LNCaP clone FGC (cell line): ENCODE results near the gene GSG1.

Experiments used
- DNase-seq: peaks from one replicate; pipeline ENCODE4 v3.0.0-alpha.2; 2011; ENCODE audit warnings: low read depth
- H3K4me3 ChIP-seq: 2 replicates; pipeline ENCODE4 v1.5.1; 2011; ENCODE audit warnings: mild to moderate bottlenecking, low read depth, low read length, control low read depth
- TF ChIP-seq, protein P1 (sequence below): IDR thresholded peaks from 2 replicates; pipeline ENCODE4 v1.5.1; 2012; ENCODE audit warnings: mild to moderate bottlenecking; ENCODE audit not compliant: control insufficient read depth, insufficient read depth; ENCODE audit errors: extremely low read depth

The GSG1 gene

DNA sequence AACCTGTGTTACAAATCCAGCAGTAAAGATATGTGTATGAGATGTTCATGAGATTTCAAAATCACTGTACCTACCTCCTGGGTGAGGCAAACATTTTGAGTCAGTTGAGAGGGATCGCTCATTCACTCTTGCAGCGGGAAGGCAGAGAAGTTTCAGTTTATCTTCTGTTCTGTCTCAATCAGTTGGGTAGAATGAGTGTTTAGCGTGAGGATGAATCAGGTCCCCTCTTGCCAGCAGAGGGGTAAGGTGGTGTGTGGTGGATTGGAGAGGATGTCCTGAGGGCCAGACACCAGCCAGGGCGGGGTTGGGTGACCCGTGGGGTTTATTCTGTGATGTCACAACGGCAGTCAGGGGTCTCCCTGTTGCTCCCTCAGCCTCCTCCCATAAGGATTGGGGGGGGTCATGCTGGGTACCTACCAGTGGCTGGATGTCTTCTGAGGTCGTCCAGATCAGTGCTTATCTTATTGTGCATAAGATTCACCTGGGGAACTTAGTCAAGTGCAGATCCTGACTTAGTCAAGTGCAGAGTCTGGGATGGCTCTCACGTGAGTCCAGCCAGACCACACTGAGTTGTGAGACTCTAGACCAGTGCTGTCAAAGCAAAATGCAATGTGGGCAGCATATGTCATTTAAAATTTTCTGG is at the start of gene GSG1:
TSS of gene GSG1 (minus strand) at position 277 of the 643 bp plus-strand sequence. CDS start at position 122, 155 bp downstream.
- no peak within 1 kb of the TSS for H3K4me3 ChIP-seq
- TF ChIP-seq, protein P1, sequence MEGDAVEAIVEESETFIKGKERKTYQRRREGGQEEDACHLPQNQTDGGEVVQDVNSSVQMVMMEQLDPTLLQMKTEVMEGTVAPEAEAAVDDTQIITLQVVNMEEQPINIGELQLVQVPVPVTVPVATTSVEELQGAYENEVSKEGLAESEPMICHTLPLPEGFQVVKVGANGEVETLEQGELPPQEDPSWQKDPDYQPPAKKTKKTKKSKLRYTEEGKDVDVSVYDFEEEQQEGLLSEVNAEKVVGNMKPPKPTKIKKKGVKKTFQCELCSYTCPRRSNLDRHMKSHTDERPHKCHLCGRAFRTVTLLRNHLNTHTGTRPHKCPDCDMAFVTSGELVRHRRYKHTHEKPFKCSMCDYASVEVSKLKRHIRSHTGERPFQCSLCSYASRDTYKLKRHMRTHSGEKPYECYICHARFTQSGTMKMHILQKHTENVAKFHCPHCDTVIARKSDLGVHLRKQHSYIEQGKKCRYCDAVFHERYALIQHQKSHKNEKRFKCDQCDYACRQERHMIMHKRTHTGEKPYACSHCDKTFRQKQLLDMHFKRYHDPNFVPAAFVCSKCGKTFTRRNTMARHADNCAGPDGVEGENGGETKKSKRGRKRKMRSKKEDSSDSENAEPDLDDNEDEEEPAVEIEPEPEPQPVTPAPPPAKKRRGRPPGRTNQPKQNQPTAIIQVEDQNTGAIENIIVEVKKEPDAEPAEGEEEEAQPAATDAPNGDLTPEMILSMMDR = no peak
- no peak for DNase-seq

DNA sequence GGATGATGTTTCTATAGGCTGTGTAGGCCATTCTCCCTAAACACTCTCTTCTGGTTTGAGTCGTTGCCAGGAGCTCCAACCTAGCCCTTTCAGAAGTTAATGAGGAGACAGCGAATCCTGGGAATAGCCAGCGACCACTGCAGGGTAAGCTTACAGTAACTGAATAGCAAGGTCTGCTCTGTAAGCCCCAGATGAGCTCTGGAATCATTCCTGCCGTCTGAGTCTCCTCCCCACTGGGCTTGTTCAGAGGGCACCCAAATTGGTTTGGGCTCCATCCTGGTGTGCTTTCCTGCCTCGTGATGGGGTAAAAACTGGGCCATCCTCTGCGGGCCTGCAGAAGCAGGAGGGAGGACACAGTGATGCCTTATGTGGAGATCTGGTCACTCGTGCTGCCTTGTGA is 49.7 kb upstream of the GSG1 start:
- no peak for DNase-seq

DNA sequence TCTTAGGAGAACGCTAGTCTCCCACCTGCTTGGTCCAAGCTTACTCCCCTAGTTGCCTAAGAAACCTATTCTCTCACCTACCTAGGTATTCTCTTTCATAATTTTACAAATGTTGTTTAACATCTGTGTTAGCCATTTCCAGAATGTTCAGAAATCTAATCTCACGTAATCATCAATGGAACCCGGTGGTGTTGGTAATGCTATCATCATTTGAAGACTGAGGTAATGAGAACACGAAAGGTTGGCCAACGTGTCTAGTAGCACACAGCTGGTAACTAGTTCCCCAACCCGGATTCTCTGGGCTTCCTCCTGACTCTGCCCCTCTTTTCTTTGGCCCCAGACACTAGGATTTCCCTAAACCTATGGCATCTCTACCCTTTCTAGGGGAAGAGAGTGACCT is 49.3 kb upstream of the GSG1 start:
- TF ChIP-seq, protein P1 = no peak
- H3K4me3 ChIP-seq = no peak overlapping the region
- DNase-seq = no peak

More for the DNA sequence above, 49.7 kb upstream of the GSG1 start:
- no peak overlapping the region for H3K4me3 ChIP-seq
- TF ChIP-seq, protein P1 = no peak

DNA sequence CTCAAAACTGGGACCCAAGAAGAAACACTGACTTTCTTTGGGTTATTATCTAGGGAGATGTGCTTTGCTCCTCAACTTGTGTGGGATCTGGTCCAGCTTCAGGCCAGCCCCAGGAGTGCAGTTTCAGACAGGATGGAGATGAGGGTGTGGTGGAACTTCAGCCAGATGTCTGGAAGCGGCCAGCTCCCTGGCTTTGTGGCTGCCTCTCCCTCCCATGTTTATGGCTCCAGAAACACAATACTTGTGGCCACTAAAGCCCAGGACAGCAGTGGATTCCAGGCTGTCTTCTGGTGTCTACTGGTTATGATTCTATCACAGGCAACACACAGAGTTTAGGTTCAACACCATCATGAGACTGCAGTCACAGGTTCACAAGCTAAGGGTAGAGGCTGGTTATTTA is 48.8 kb upstream of the GSG1 start:
- no peak for DNase-seq
- no peak overlapping the region for H3K4me3 ChIP-seq
- TF ChIP-seq, protein P1 = no peak

DNA sequence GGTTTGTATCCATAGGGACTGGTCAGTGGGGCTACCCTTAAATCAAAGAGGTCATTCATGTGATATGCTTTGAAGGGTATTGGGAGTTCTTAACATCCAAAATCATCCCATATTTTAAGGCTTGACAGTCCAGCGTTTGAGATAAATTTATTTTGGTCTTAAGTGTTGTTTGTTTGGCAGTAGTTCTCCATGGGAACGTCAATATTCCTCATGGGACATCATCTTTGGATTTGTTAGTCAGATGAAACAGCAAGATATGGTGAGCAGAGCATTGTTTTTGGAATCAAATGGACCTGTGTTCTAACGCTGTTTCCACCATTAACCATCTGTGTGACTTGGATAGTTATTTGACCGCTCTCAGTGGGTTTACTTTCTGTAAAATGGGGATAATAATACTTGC is 45.9 kb upstream of the GSG1 start:
- no peak for DNase-seq
- H3K4me3 ChIP-seq = no peak overlapping the region
- TF ChIP-seq, protein P1 = no peak

DNA sequence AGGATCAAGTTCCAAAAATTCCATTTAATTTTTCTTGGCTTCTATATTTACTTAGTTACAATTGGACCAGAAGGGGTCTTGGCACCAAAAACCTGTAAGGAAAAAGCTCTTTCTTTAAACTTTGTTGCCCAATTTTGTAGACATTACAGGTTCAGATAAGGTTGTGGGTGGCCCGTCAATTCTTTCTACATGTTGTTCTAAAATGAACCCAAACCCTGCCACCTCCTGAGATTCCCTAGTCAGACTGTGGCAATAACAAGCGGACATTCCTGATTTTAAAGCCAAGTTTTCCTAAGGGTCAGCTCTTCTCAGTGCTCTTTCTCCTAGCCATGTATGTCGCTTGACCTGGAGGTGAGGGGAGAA is 45.0 kb upstream of the GSG1 start:
- TF ChIP-seq, protein P1 = no peak
- DNase-seq = no peak

More for the DNA sequence above, 45.0 kb upstream of the GSG1 start:
- no peak overlapping the region for H3K4me3 ChIP-seq
